Spleen (tissue), 11 donors: Measurements from ENCODE around the gene PTPRT. TPM values are rescaled to one million over a fixed set of nuclear protein-coding genes. Genes with fewer than 3 reads are reported as not detected.
A peak's percentile ranks its signal among the peaks of the same experiment; 100 is the strongest.

Experiments
- DNase-seq: peaks from one replicate; pipeline ENCODE4 v3.0.0-alpha.2; 2020
- H3K27ac ChIP-seq, 8 donors: fragments of 200-600 bp; sonication (generic) in 7 of 8; 1 replicate in 4 of 8; 2 replicates in 4 of 8; pipeline versions ENCODE4 v1.5.0 to v1.8.0; 2016 to 2021; ENCODE audit warnings: inconsistent platforms in 4 of 8, mild to moderate bottlenecking in 4 of 8, moderate library complexity in 1 of 8
- H3K27me3 ChIP-seq, 7 donors: fragments of 200-600 bp; sonication (generic) in 6 of 7; replicated peaks in 1 of 7; 1 replicate in 4 of 7; 2 replicates in 3 of 7; pipeline versions ENCODE4 v1.5.0 to v1.8.0; 2016 to 2021; ENCODE audit warnings: inconsistent platforms in 3 of 7, mild to moderate bottlenecking in 1 of 7
- H3K36me3 ChIP-seq, 6 donors: fragments of 200-600 bp; sonication (generic) in 5 of 6; 1 replicate in 4 of 6; 2 replicates in 2 of 6; pipeline versions ENCODE4 v1.5.0 to v1.8.0; 2016 to 2021; ENCODE audit warnings: inconsistent platforms in 2 of 6
- H3K4me1 ChIP-seq, 6 donors: fragments of 200-600 bp; sonication (generic) in 5 of 6; 1 replicate in 3 of 6; 2 replicates in 3 of 6; pipeline versions ENCODE4 v1.5.0 to v1.8.0; 2016 to 2021; ENCODE audit warnings: inconsistent platforms in 3 of 6
- H3K4me3 ChIP-seq, 8 donors: fragments of 200-600 bp; sonication (generic) in 7 of 8; 1 replicate in 4 of 8; 2 replicates in 4 of 8; pipeline versions ENCODE4 v1.5.0 to v1.8.0; 2016 to 2021; ENCODE audit warnings: inconsistent platforms in 4 of 8, mild to moderate bottlenecking in 4 of 8, moderate library complexity in 2 of 8
- H3K9me3 ChIP-seq, 8 donors: fragments of 200-600 bp; sonication (generic) in 7 of 8; 1 replicate in 4 of 8; 2 replicates in 4 of 8; pipeline versions ENCODE4 v1.5.0 to v1.8.0; 2016 to 2021; ENCODE audit warnings: inconsistent platforms in 4 of 8
- POLR2A ChIP-seq, 3 donors: fragments of 450-650 bp; IDR thresholded peaks; one replicate each; pipeline ENCODE4 v1.5.1; 2017; ENCODE audit warnings: antibody characterized with exemption in 3 of 3, mild to moderate bottlenecking in 1 of 3
- POLR2AphosphoS5 ChIP-seq, 3 donors: sonication (generic); formaldehyde crosslinking; IDR thresholded peaks; one replicate each; pipeline ENCODE4 v1.5.1; 2017; ENCODE audit warnings: antibody characterized with exemption in 3 of 3
- WGBS, 5 donors: extraction: QIAGEN DNeasy Blood & Tissue Kit in 3 of 5; methylation state at CpG; one replicate each; pipeline versions ENCODE4 v1.1.5 to v1.1.7; 2013 to 2018; 5-methylcytosine and 5-hydroxymethylcytosine counted together
- intact Hi-C: fragments of 100-400 bp; cut with DNase I; formaldehyde crosslinking; loops from one replicate; pipeline ENCODE4 v1.15.0; 2023; ENCODE audit warnings: low total_unique reads
- polyA plus RNA-seq, 3 donors: library from polyadenylated mRNA; stranded (reverse); fragments of 200-250 nt; gene quantifications; one replicate each; pipeline ENCODE4 v1.2.1, GENCODE V29; 2013
- total RNA-seq, 7 donors: library from RNA; depleted of rRNA in 3 of 7; stranded (reverse); fragments of >200 nt in 3 of 7; fragmentation: NEBNext Ultra II Directional in 4 of 7; extraction: Animal tissue kit (Norgen Biotek cat#: 25700) in 4 of 7; gene quantifications; one replicate each; pipeline versions ENCODE4 v1.1.0 to v1.2.1, GENCODE V29; 2016 to 2021
- TF ChIP-seq, protein P1 (sequence below), 11 experiments: fragments of 200-600 bp in 7 of 11; fragments of 450-650 bp in 4 of 11; sonication (generic) in 4 of 11; IDR thresholded peaks in 8 of 11; conservative IDR thresholded peaks in 3 of 11; 1 replicate in 7 of 11; 2 replicates in 4 of 11; pipeline versions ENCODE4 v1.4.0 to v1.8.0; 2016 to 2021; ENCODE audit warnings: antibody characterized with exemption in 11 of 11, inconsistent platforms in 4 of 11, mild to moderate bottlenecking in 1 of 11
- donor health status: healthy with polysubstance abuse.
- donor health status: DM: no; HTN: no; CAD: no; lungs with moderate emphysema.
- donor health status: DM: no; HTN: no; CAD: no.
- donor health status: Bipolar disorder and iron deficiency.
- donor health status: healthy.
- donor health status: DM: no; HTN: no; CAD: no.
- donor health status: DM: yes; HTN: yes; CAD: no.

The PTPRT gene
- total and polyA plus RNA-seq, 10 donors: 0.02 to 4.7 (median 1.2) TPM

DNA sequence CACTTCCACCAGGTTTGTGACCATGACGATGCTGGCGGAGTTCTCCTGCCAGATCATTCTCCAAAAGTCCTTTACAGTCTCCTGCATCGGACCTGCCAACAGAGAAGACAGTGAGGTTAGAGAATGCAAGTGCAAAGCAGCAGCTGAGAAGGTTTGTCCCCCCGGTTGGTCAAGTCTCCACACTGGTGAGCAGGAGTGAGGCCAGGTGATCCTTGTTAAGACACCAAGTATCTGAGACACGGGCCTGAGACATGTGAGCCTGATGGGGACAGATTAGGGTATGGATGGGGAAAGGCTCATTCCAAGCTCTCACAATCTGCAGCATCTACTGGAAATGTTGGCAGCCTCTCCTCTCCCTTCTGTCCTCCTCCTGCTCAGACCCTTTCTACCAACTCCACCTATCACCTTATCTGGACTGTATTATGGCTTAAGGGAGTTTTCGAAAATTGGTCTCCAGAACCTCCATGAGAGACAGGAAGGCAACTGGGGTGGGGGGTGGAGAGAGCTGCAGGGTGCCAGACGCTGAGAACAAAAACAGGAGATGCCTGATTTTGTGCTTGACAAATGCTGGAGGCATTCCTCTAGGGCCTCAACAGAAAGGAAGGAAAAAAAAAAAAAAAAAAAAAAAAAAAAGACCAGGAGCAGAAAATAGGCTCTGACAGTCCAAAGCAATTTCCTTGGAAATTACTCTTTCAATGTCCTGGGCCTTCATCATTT, 1071.1 kb downstream of the PTPRT start:
- Histone ChIP-seq H3K9me3 (no peaks in the 10 kb centered on the region), H3K4me1 (no peaks in the 10 kb centered on the region), H3K4me3 (no peak overlapping the region), H3K36me3 (no peaks in the 10 kb centered on the region), H3K27ac (no peak overlapping the region), H3K27me3 (no peaks in the 10 kb centered on the region)
- DNase-seq: peak; percentile 23
- 61 to 71% (median 68%) methylated on average over 7 of the region's 7 CpGs for WGBS, 5 donors
- TF ChIP-seq POLR2AphosphoS5 (IDR thresholded peaks at IDR 0.05) (no peak), POLR2A (IDR thresholded peaks at IDR 0.05) (no peak)
- TF ChIP-seq, protein P1, sequence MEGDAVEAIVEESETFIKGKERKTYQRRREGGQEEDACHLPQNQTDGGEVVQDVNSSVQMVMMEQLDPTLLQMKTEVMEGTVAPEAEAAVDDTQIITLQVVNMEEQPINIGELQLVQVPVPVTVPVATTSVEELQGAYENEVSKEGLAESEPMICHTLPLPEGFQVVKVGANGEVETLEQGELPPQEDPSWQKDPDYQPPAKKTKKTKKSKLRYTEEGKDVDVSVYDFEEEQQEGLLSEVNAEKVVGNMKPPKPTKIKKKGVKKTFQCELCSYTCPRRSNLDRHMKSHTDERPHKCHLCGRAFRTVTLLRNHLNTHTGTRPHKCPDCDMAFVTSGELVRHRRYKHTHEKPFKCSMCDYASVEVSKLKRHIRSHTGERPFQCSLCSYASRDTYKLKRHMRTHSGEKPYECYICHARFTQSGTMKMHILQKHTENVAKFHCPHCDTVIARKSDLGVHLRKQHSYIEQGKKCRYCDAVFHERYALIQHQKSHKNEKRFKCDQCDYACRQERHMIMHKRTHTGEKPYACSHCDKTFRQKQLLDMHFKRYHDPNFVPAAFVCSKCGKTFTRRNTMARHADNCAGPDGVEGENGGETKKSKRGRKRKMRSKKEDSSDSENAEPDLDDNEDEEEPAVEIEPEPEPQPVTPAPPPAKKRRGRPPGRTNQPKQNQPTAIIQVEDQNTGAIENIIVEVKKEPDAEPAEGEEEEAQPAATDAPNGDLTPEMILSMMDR (IDR thresholded peaks at IDR 0.05 in 8 of 11, conservative IDR thresholded peaks at IDR 0.05 in 3 of 11): no peak
- intact Hi-C loops: no loop called here

DNA sequence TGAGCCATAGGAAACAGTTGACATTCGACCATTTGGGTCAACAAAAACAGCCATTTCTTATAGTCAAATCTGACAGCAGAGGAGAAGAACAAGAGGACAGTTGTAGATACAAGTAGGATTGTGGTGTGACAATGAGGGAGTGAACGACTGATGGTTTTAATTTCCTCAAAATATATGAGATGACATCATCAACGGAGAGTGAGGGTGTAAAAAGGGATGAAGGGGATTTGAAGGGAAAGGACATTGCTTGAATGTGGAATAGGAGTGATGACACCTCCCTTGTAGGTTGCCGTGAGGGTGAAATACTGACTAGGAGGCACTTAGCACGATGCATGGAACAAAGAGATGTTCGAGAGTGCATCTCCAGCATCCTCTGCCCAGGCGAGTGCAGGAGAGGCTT, 1071.7 kb downstream of the PTPRT start:
- no peaks in the 10 kb centered on the region for H3K9me3 ChIP-seq
- DNase-seq: no peak
- TF ChIP-seq POLR2A (IDR thresholded peaks at IDR 0.05) (no peak), POLR2AphosphoS5 (IDR thresholded peaks at IDR 0.05) (no peak)
- TF ChIP-seq, protein P1 (IDR thresholded peaks at IDR 0.05 in 8 of 11, conservative IDR thresholded peaks at IDR 0.05 in 3 of 11): no peak
- intact Hi-C loops: no loop called here
- 74 to 81% (median 77%) methylated on average over 7 of the region's 7 CpGs for WGBS, 5 donors
- no peaks in the 10 kb centered on the region for H3K4me1 ChIP-seq
- no peaks in the 10 kb centered on the region for H3K36me3 ChIP-seq
- H3K27me3 ChIP-seq: no peaks in the 10 kb centered on the region
- H3K4me3 ChIP-seq: no peak overlapping the region
- no peak overlapping the region for H3K27ac ChIP-seq

DNA sequence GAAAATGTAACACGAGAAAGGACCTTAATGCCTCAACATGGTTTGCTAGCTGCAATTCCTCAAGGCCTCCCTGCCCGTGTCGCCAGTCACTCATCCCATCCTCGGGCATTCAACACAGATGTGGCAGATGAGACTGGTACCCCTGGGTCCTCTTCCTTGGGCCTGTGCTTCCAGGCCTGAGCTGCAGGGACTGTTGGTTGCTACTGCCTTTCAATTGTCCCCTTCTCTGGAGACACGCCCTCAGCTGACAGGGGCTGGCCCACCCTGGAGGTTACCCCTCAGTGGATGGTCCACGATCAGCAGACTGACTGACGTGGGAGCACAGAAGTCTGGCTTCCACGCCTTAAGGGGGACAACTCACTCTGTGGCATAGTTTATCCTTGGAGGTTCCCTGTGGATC, 1076.5 kb downstream of the PTPRT start:
- H3K27ac ChIP-seq: no peak overlapping the region
- no peaks in the 10 kb centered on the region for H3K36me3 ChIP-seq
- 70 to 88% (median 78%) methylated on average over 8 of the region's 8 CpGs for WGBS, 5 donors
- peak; percentile 63 for DNase-seq
- intact Hi-C loops: no loop called here
- no peaks in the 10 kb centered on the region for H3K27me3 ChIP-seq
- TF ChIP-seq POLR2A (IDR thresholded peaks at IDR 0.05): no peak
- no peak for TF ChIP-seq POLR2AphosphoS5 (IDR thresholded peaks at IDR 0.05)
- TF ChIP-seq, protein P1 (IDR thresholded peaks at IDR 0.05 in 8 of 11, conservative IDR thresholded peaks at IDR 0.05 in 3 of 11): no peak
- H3K4me3 ChIP-seq: no peak overlapping the region
- no peaks in the 10 kb centered on the region for H3K9me3 ChIP-seq
- H3K4me1 ChIP-seq: no peaks in the 10 kb centered on the region

DNA sequence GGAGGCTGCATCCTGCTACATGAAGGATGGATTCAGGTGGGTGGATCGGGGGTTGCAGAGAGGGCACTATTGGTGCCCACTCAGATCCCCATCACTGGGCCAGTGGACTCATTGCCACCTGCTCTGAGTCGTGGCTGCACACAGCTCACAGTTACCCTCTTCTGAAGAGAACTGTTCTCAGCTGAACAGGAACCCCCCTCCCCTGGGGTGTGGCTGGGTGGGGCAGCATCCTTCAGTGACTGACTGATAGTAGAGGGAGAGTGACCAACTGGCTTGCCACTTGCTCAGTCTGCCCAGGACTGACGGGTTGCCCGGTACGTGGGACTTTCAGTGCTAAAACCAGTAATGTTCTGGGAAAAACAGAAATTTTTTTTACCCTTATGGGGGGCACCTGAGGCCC, 1077.5 kb downstream of the PTPRT start:
- no peaks in the 10 kb centered on the region for H3K36me3 ChIP-seq
- H3K27me3 ChIP-seq: no peaks in the 10 kb centered on the region
- WGBS, 5 donors: 49 to 83% (median 80%) methylated on average over 2 to 5 of the region's 5 CpGs
- DNase-seq: no peak
- H3K27ac ChIP-seq: no peak overlapping the region
- no peaks in the 10 kb centered on the region for H3K9me3 ChIP-seq
- intact Hi-C loops: no loop called here
- no peaks in the 10 kb centered on the region for H3K4me1 ChIP-seq
- TF ChIP-seq, protein P1 (IDR thresholded peaks at IDR 0.05 in 8 of 11, conservative IDR thresholded peaks at IDR 0.05 in 3 of 11): no peak
- TF ChIP-seq POLR2A (IDR thresholded peaks at IDR 0.05) (no peak), POLR2AphosphoS5 (IDR thresholded peaks at IDR 0.05) (no peak)
- H3K4me3 ChIP-seq: no peak overlapping the region
